HEK293T (cell line): ENCODE results near the gene HOMER3.

ENCODE experiments used
- CTCF ChIA-PET: fragments of 350-600 bp; formaldehyde crosslinking; extraction: SDS; loops from one replicate; lab custom pipeline; 2021; ENCODE audit warnings: antibody characterized with exemption, inconsistent platforms; lab: Yijun Ruan, JAX
- POLR2A ChIA-PET: fragments of 350-600 bp; formaldehyde crosslinking; extraction: SDS; loops from one replicate; lab custom pipeline; 2020; ENCODE audit warnings: antibody characterized with exemption, inconsistent platforms; lab: Yijun Ruan, JAX
- DNase-seq: peaks from one replicate; pipeline ENCODE4 v3.0.0; 2012; ENCODE audit warnings: mixed read lengths; ENCODE audit errors: extremely low spot score
- ARNT ChIP-seq: fragments of 450-650 bp; IDR thresholded peaks from 2 replicates; pipeline ENCODE4 v1.6.1; 2017; ENCODE audit warnings: mild to moderate bottlenecking
- BHLHE40 ChIP-seq: fragments of 450-650 bp; IDR thresholded peaks from 2 replicates; pipeline ENCODE4 v1.6.1; 2016; ENCODE audit warnings: mild to moderate bottlenecking, moderate library complexity, borderline replicate concordance
- CTBP1 ChIP-seq: fragments of 450-650 bp; IDR thresholded peaks from 2 replicates; pipeline ENCODE4 v1.6.1; 2016; ENCODE audit warnings: borderline replicate concordance
- ELF4 ChIP-seq: fragments of 450-650 bp; IDR thresholded peaks from 2 replicates; pipeline ENCODE4 v1.6.1; 2017; ENCODE audit warnings: antibody characterized with exemption
- FOXA1 ChIP-seq: fragments of 450-650 bp; IDR thresholded peaks from 2 replicates; pipeline ENCODE4 v1.6.1; 2016; ENCODE audit warnings: mild to moderate bottlenecking
- FOXK2 ChIP-seq: fragments of 450-650 bp; IDR thresholded peaks from 2 replicates; pipeline ENCODE4 v1.6.1; 2016; ENCODE audit warnings: mild to moderate bottlenecking
- FOXM1 ChIP-seq: fragments of 450-650 bp; IDR thresholded peaks from 2 replicates; pipeline ENCODE4 v1.6.1; 2017; ENCODE audit warnings: mild to moderate bottlenecking, borderline replicate concordance
- HDGF ChIP-seq: fragments of 450-650 bp; IDR thresholded peaks from 2 replicates; pipeline ENCODE4 v1.6.1; 2017; ENCODE audit warnings: antibody characterized with exemption, borderline replicate concordance
- L3MBTL2 ChIP-seq: fragments of 450-650 bp; conservative IDR thresholded peaks from 2 replicates; pipeline ENCODE4 v1.6.1; 2016; ENCODE audit warnings: mild to moderate bottlenecking
- LEF1 ChIP-seq: fragments of 450-650 bp; IDR thresholded peaks from 2 replicates; pipeline ENCODE4 v1.6.1; 2017; ENCODE audit warnings: mild to moderate bottlenecking, borderline replicate concordance
- NFRKB ChIP-seq: fragments of 450-650 bp; IDR thresholded peaks from 2 replicates; pipeline ENCODE4 v1.6.1; 2016; ENCODE audit warnings: mild to moderate bottlenecking, moderate library complexity
- SP1 ChIP-seq: fragments of 450-650 bp; IDR thresholded peaks from 2 replicates; pipeline ENCODE4 v1.6.1; 2017
- SUZ12 ChIP-seq: fragments of 450-650 bp; IDR thresholded peaks from 2 replicates; pipeline ENCODE4 v1.6.1; 2016; ENCODE audit warnings: mild to moderate bottlenecking
- TARDBP ChIP-seq: fragments of 450-650 bp; IDR thresholded peaks from 2 replicates; pipeline ENCODE4 v1.6.1; 2016
- ZNF384 ChIP-seq: fragments of 450-650 bp; IDR thresholded peaks from 2 replicates; pipeline ENCODE4 v1.6.1; 2016
- TF ChIP-seq, protein P1 (sequence below): fragments of 450-650 bp; IDR thresholded peaks from 2 replicates; pipeline ENCODE4 v1.6.1; 2016

Gene HOMER3

DNA sequence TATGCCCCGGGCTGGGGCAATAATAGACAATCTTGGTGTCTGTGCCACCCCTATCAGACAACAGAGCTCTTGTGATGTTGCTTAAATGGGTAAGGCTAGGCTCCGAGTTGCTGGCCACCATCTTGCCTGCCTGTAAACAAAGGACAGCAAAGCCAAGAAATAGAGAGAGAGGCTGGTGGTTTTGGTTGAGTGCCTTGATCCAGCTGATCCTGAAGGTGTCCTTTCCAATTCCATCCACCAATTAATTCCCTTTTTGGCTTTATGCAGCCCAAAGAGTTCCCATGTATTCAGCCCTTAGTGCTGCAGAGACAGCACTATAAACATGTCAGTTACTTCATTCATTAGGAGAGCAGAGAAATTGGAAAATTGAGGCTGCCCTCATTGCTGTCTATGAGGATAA lies 41.7 kb upstream of the HOMER3 start:
- ChIA-PET POLR2A (no interaction called here), CTCF (interaction anchor here (0.7 kb wide), 1 partner anchor 132 kb away, joined by 4 read pairs; no protein-coding TSS in a partner anchor)
- DNase-seq = no peak
- no peak for TF ChIP-seq LEF1
- no peak for TF ChIP-seq ARNT
- no peak for TF ChIP-seq ZNF384
- no peak for TF ChIP-seq FOXM1
- no peak for TF ChIP-seq FOXA1
- TF ChIP-seq SP1 = no peak
- TF ChIP-seq SUZ12 = no peak
- TF ChIP-seq CTBP1 = no peak
- TF ChIP-seq TARDBP = no peak
- no peak for TF ChIP-seq L3MBTL2
- no peak for TF ChIP-seq HDGF
- TF ChIP-seq, protein P1, sequence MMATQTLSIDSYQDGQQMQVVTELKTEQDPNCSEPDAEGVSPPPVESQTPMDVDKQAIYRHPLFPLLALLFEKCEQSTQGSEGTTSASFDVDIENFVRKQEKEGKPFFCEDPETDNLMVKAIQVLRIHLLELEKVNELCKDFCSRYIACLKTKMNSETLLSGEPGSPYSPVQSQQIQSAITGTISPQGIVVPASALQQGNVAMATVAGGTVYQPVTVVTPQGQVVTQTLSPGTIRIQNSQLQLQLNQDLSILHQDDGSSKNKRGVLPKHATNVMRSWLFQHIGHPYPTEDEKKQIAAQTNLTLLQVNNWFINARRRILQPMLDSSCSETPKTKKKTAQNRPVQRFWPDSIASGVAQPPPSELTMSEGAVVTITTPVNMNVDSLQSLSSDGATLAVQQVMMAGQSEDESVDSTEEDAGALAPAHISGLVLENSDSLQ = no peak
- no peak for TF ChIP-seq BHLHE40
- TF ChIP-seq NFRKB = no peak
- no peak for TF ChIP-seq ELF4
- TF ChIP-seq FOXK2 = no peak

DNA sequence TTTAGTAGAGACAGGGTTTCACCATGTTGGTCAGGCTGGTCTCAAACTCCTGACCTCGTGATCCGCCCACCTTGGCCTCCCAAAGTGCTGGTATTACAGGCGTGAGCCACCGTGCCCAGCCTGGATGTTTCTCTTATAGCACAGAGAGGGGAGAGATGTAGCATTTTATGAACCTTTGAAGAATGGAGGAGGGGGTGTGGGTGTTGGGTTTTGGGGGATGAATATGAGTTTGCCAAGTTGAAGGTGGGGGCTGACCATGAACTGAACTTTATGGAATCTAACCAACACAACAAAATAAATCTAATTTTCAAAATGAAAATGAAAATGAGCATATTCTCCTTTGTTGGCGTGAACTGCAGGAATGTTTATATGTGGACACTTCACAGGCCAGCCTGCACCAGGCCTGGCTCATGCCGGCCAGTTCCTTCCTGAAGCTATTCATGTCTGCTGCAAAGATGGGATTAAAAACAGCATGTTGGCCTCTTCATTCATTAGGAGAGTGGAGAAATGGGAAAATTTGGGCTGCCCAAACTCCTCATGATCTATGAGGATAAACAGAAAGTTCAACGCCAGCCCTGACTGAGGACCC lies 39.5 kb upstream of the HOMER3 start:
- DNase-seq = no peak
- no peak for TF ChIP-seq SP1
- TF ChIP-seq ARNT = no peak
- no peak for TF ChIP-seq FOXK2
- TF ChIP-seq CTBP1 = no peak
- TF ChIP-seq, protein P1 = no peak
- TF ChIP-seq L3MBTL2 = no peak
- ChIA-PET CTCF (no interaction called here), POLR2A (no interaction called here)

DNA sequence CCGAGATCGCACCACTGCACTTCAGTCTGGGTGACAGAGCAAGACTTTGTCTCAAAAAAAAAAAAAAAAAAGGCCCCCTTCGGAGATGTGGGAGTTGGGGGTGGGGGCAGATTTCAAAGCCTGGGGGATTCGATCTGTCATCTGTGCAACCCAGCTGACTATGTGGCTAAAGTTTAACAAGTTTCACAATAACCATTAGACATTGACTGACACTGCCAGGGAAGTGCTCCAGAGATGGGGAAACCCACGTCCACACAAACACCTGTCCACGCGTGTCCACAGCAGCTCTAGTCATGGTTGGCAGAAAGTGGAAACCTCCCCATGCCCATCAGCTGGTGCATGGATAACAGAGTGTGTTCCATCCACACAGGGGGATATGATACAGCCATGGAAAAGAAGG lies 37.6 kb upstream of the HOMER3 start:
- ChIA-PET CTCF (no interaction called here), POLR2A (no interaction called here)
- TF ChIP-seq BHLHE40 = no peak
- no peak for TF ChIP-seq ELF4
- TF ChIP-seq, protein P1 = no peak
- no peak for TF ChIP-seq FOXK2
- TF ChIP-seq L3MBTL2 = no peak
- TF ChIP-seq TARDBP = no peak
- no peak for TF ChIP-seq LEF1
- no peak for TF ChIP-seq NFRKB
- no peak for TF ChIP-seq CTBP1
- DNase-seq = no peak

DNA sequence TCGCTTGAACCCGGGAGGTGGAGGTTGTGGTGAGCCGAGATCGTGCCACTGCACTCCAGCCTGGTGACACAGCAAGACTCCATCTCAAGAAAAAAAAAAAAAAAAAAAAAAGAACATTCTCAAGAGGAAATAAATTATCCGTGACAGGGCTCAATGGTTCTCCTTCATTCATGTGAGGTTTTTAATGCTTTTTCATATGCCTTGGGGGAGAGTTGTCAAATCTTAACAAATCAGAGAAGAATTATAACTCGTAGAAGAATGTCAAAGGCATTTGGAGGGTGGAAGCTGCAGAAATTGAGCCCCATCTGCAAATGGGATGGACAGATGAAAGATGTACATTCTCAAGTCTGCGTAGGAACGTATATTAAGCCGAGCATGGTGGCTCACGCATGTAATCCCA lies 34.9 kb upstream of the HOMER3 start:
- CTCF ChIA-PET = no interaction called here
- no peak for TF ChIP-seq FOXA1
- no peak for TF ChIP-seq NFRKB
- TF ChIP-seq BHLHE40 = no peak
- TF ChIP-seq ZNF384 = peak; percentile 74
- TF ChIP-seq L3MBTL2 = no peak
- no peak for TF ChIP-seq LEF1
- TF ChIP-seq ELF4 = no peak
- TF ChIP-seq HDGF = no peak
- TF ChIP-seq CTBP1 = no peak
- TF ChIP-seq, protein P1 = peak; percentile 80
- TF ChIP-seq SUZ12 = no peak
- POLR2A ChIA-PET = no interaction called here
- no peak for DNase-seq

DNA sequence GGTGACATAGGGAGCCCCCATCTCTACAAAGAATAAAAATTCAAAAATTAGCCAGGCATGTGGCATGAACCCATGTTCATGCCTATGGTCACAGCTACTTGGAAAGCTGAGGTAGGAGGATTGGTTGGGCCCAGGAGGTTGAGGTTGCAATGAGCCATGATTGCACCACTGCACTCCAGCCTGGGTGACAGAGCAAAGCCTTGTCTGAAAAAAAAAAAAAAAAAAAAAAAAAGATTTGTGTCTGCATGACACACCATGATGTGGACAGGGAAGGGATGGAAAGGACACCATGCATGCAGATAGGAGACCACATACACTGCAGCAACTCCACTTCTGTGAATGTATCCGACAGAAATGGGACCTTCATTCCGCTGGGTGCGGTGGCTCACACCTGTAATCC lies 34.0 kb upstream of the HOMER3 start:
- DNase-seq = no peak
- TF ChIP-seq, protein P1 = no peak
- TF ChIP-seq BHLHE40 (no peak), HDGF (no peak), NFRKB (no peak), SP1 (no peak), SUZ12 (no peak), TARDBP (no peak), FOXA1 (no peak), FOXM1 (no peak), LEF1 (no peak), ARNT (no peak), L3MBTL2 (no peak), ZNF384 (no peak)
- CTCF ChIA-PET = interaction anchor here (0.7 kb wide), 1 partner anchor 11 kb away, joined by 3 read pairs; no protein-coding TSS in a partner anchor
- POLR2A ChIA-PET = no interaction called here
